Measurements from ENCODE around the gene LMX1A. TPM values are rescaled to one million over a fixed set of nuclear protein-coding genes. Genes with fewer than 3 reads are reported as not detected.

The LMX1A gene
- total RNA-seq, 1 donor from 2014 or later = 0.14 TPM

DNA sequence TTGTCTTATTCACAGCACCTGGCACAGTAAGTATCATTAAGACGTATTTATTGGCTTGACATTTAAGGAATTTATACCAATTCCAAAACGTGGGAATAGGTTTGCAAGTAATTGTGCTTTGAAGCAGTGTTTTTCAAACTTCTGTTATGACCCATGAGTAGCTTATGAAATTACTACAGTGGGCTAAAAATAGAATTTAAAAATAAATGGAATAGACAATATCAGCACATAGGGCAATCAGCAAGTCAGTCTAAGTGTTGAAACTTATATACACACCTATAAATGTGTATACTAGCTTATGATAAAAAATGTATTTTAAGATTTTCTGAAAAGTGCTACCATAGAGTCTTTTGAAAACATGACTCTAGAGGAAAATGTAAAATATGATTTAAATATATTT is 116.6 kb downstream of the LMX1A start:
- ATAC-seq (no peak), DNase-seq (ENCODE audit: missing footprints) (no peak)
- intact Hi-C loops (cut with DNase I) = no loop called here

DNA sequence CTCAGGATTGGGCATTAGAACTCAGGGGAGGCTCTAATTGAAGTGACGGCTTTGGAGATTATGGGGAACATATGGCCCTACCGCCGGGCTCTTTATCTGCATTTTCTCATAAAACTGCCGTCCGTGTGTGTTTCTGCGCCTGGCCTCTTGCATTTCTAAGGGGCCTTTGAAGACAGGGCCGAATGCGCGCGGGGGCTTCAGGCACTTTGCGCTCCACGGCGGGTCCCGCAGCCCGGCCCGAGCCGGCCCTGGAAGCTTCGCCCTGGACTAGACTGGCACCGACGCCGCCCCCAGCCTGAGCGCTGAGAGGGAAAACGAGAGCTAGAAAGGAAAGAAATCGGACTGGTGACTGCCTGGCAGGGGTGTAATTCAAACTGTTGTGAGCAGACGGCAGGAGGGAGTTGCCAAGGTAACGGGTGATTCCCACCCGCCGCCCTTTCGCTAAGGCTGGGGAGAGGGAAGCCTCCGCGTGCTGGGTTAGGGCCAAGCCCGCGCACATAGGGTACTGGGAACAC is 120.7 kb downstream of the LMX1A start:
- DNase-seq (ENCODE audit: missing footprints) = no peak
- intact Hi-C loops (cut with DNase I) = no loop called here
- no peak for ATAC-seq

DNA sequence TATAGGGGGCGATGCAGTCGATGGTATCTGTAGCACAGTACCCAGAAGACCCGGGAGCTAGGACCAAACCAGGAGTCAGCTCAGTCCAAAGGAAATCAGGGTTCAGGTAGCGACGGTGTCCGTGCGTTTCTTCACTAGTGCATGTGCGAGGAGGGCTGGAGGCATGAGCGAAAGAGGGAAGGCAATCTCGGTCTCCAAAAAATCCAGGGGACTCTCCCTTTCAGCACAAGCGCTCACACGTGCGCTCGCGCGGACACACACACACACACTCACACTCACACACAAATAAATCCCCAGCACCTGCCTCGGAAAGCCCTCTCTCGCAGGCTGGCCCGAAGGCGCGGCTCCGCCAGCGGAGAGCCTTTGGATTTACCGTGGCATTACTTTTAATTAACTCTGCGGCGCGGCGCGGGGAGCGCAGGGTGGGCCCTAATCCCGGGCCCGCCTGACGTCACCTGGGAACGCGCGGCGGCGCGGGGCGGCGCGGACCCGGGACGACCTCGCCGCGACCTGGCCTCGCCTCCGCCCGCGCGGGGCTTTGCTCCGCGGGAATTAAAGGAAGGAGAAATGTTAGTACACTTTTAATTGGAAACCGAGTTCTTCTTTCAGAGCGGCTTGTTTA is 121.2 kb downstream of the LMX1A start:
- intact Hi-C loops (cut with DNase I) = no loop called here
- ATAC-seq (peak; percentile 28), DNase-seq (ENCODE audit: missing footprints) (peak; percentile 57)

DNA sequence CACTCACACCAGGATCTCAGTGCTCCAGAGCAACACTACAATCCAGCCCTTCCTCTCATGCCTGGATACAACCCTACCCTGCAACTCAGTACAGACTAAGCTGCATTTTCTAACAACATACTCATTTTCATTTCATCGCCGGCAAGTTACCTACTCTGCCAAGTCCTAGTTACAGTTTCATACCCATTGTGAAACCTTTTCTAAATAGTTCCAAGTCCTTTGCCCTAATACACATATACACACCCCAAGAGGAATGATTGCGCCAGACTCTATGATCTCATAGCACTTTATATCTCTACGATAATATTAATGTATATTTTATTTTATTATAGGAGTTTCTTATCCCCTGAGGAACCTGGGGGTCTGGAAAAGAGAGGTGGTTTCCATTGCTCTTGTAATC is 122.4 kb downstream of the LMX1A start:
- ATAC-seq (no peak), DNase-seq (ENCODE audit: missing footprints) (no peak)
- intact Hi-C loops (cut with DNase I) = no loop called here

DNA sequence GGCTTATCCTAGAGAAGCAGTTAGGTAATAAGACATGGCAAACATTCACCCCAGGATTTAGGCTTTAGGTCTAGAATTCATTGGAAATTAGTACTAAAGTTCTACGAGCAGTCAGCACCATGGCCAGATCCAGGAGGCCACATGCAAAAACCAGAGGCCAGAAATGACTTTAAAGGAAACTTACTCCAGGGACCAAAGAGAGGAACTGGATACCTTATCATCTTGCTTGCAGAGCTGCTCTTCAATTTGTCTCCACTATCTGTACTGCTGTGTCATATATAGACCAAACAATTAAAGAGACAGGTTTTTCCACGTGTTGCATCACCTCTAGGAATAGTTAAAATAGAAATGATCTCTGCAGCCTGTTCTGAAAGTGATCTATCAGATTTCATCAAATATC is 127.8 kb downstream of the LMX1A start:
- no peak for DNase-seq (ENCODE audit: missing footprints)
- no peak for ATAC-seq
- intact Hi-C loops (cut with DNase I) = no loop called here

DNA sequence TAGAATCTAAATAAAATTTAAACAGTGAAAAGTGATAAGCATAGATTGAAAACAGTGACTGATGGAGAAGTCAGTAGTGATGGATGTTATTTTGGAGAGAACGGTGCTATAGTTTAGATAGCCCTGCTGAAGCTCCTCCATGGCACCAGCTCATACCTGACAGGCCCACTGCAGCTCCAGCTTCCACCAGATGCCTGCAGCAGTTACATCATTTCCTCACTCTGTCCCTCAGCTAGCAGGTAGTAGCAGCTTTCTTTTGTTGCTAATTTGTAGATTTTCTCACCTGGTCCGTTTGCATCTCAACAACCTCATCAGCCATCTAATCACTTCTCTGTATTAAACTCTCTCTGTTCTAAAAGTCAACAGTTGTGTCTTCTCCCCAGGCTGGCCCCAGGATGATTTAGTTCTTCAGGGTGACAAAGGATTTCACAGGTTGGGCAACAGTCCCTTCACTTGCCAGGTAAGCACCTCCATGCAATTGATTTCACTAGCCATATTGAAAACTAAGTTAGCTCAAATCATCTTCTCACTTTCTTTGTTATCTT is 128.3 kb downstream of the LMX1A start:
- intact Hi-C loops (cut with DNase I) = no loop called here
- ATAC-seq (no peak), DNase-seq (ENCODE audit: missing footprints) (no peak)

DNA sequence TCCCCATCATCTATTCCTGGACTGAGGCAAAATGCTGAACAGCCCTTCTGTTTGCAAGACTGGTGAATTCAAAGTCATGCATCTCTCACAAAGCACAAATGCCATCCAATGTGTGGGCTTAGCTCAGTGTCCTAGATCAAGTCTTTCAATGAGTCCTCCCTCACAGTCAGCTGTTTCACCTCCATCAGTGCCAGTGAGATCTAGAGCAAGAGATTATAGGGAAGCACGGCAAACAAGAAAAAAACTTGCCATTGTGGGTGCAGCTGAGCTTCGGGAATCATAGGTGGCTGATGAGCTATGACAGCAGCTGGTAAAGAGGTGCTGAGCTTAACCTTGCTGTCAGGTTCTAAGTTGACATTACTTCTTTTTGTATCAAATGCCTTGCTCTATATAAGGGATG is 130.2 kb downstream of the LMX1A start:
- DNase-seq (ENCODE audit: missing footprints) (no peak), ATAC-seq (no peak)
- intact Hi-C loops (cut with DNase I) = no loop called here

DNA sequence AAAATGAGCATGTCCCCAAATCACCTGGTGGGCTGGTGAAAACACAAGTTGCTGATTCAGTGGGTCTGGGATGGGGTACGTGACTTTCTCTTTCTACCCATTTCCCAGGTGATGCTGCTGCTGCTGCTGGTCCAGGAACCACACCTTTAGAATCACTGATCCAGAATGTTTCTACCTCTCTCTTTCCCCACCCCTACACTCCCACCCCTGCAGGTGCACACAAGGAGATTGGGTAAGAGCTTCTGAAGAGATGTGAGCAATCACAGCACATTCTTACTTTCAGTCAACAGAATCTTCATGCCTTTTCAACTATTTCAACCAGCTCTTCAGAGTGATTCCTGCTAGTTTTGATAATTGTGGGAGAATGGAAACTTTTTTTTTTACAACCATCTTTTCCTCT is 130.9 kb downstream of the LMX1A start:
- intact Hi-C loops (cut with DNase I) = no loop called here
- DNase-seq (ENCODE audit: missing footprints) (no peak), ATAC-seq (no peak)

DNA sequence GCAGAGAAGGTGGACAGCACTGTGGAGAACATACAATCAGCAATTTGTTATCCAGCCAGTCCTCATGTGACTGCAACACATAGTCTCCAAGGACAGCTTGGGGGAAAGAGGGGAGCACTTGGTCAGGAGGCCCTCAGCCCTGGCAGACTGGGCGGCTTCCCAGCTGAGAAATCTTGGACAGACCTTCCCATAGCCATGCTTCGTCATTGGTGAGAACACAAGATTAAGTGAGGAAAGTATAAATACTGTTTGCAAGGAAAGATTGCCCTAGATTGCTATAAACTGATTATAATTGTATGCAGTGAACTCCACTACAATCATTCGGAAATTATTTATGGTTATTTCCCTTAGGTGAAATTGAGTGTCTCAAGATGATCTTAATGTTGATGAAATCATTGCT is 131.5 kb downstream of the LMX1A start:
- intact Hi-C loops (cut with DNase I) = no loop called here
- DNase-seq (ENCODE audit: missing footprints) (no peak), ATAC-seq (no peak)

DNA sequence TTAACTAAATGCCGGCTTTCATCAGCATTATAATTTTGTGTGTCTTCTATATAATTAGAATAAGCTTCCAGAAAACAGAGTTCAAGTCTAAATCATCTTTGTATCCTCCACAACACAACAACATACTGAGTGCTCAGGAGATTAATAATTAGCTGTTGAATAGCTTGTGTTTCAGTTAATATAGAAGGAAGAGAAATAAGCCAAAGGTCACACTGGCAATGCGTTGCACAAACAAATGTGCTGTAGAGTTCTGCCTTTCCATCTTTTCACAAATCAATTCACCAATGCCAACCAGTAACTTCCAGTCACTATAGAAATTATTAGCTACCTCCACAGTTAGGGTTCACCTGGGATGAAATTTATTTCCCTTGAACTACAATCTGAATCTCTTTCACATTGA is 132.0 kb downstream of the LMX1A start:
- intact Hi-C loops (cut with DNase I) = no loop called here
- no peak for ATAC-seq

DNA sequence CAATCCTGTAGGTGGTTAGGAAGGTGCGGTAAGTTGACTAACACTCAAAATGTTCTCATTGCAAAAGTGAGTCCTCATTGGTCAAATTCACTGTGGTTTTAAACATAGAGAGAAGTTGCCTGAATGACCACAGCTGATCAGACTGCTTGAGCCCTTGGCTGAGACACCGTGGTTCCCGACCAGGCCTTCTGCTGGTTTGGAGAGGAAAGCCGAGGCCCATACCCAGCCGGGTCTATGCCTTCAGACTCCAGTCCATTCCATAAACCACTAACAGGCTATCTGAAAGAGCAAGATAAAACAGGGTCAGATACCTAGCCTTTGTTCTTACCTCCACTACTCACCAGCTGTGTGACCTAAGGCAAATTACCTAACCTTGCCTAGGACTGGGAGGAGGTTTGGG is 133.9 kb downstream of the LMX1A start:
- no peak for DNase-seq (ENCODE audit: missing footprints)
- ATAC-seq = no peak

More for the DNA sequence above, 132.0 kb downstream of the LMX1A start:
- DNase-seq (ENCODE audit: missing footprints) = no peak

DNA sequence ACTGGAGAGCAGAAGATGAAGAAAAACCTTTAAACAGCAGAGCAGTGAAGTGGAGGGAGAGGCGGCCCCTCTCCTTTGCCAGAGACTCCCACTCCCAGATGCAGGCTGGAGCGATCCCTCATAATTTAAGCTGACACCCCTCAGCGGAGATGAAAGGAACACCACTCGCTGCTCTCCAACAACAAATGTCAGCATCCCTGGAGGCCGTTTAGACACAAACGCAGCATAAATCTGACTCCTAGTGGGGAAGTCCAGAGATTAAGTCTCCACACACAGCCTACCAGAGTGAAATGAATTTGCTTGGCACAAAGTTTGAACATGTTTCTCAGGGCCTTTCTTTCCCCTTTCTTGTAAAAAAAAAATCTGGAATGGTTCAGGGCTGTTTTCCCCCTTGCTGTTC is 137.8 kb downstream of the LMX1A start:
- intact Hi-C loops (cut with DNase I) = no loop called here
- no peak for ATAC-seq
- no peak for DNase-seq (ENCODE audit: missing footprints)

More for the DNA sequence above, 133.9 kb downstream of the LMX1A start:
- intact Hi-C loops (cut with DNase I) = no loop called here

DNA sequence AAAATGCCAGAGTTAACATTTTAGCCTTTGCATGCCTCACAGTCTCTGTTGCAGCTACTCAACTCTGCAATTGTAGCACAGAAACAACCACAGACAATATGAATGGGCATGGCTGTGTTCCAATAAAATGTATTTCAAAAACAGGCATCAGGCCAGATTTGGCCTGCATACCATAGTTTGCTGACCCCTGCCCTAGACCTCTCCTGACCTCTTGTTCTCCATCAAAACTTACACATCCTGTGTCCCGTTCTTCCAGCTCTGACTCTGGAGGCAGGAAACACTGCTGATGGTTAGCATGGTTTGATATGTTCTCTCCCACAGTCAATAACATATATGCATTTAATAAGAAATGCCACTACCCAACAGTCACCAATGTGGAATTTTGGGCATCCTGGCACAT is 138.6 kb downstream of the LMX1A start:
- intact Hi-C loops (cut with DNase I) = no loop called here
- ATAC-seq (no peak), DNase-seq (ENCODE audit: missing footprints) (no peak)

DNA sequence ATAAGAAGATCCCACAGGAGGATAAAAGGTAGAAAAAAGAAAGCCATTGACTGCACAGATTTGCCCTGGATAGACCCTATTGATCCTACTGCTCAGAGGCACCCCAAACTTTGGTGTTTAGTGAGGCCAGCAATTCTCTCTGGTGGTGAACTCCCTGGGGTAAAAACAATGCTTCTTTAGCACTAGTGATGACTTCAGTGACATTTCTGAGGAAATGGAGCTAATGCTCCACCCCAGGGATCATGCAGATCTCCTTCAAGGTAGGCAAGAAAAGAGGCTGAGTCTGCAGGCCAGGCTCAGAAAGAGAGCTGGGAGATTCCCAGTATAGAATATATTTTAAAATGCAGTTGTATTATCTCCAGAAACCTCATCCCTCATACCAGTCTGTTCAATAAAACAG is 140.3 kb downstream of the LMX1A start:
- no peak for ATAC-seq
- DNase-seq (ENCODE audit: missing footprints) = no peak
- intact Hi-C loops (cut with DNase I) = no loop called here

DNA sequence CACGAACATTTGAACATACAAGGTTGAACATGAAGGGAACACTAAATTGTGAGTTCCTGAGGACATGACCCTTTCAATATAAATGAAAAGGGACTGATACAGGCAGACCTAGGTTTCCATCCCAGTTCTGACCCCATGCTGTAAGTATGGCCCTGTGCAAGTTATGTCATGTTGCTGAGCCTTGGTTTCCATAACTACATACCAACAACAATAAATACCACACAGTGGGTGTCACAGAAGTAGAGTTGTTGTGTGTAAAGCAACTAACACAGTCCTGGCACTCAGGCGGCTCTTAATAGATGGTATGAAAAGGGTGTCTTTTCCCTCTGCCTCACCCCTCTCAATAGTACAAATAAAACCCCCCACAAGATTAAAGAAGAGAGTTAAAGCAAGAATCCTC is 140.8 kb downstream of the LMX1A start:
- intact Hi-C loops (cut with DNase I) = no loop called here
- DNase-seq (ENCODE audit: missing footprints) (no peak), ATAC-seq (no peak)

DNA sequence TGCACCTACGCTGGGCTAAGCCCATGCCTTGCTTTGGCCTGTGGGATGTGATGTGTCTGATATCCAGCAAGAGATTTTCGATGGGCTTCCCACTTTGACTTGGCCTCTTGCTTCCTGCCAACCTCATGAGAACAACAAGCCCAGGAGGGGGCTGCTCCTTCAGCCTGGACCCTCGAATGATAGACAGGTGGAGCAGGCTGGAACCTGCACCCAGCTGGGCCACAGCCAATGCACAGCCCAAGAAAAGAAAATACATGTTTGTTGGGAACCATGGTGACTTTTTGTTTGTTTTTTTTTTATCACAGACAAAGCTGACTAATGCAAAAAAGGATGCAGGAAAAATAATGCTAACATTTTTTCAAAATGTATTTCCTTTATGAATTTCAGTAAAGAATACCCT is 144.3 kb downstream of the LMX1A start:
- intact Hi-C loops (cut with DNase I) = no loop called here
- ATAC-seq (no peak), DNase-seq (ENCODE audit: missing footprints) (no peak)

DNA sequence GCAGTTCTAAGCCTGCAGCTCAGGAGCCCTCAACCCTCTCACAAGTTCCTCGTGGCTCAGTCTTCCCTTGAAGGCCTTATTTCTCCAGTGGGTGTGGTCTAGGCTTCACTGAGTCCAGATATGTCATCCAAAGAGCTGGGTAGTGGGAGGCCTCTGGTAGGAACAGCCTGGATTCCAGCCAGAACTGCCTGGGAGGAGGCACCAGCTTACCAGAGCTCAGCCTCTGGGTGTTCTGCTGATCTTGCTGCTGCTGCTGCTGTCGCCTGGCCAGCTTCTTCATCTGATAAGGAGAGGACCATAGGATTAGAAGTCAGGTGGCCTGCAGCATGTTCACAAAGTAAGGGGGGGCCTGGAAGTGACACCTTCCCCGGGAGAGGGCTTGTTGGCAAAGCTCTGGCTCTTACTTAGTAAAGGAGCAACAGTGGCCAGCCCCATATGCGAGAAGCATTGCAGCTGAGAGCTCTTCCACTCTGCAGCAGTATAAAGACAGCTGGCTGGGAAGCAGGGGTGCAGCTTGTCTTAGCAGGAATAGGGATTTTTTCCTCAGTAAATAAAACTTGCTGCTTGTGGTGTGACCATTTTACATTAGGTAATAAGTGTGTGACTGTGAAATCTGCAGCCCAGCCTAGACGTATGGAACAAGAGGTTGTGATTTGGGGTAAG is 148.5 kb downstream of the LMX1A start:
- ATAC-seq = no peak
- intact Hi-C loops (cut with DNase I) = no loop called here
- DNase-seq (ENCODE audit: missing footprints) = peak; percentile 52

DNA sequence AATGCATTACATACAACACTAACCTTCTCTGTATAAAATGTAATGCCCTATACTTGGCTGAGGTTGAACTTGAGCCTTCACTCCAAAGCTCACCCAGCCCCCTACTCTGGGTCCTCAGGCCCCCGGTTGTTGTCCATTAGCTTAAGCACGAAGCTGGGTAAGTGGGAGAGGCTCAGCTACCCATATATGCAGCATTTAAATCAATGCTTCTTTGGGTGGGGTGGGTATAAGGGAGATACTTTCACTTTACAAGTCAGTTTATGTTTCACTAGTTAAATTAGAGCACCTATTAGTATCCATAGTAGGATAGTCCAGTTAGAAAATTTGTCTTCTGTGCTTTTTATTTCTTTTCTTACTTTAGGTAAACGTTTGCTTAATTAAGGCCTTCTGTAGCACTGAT is 151.4 kb downstream of the LMX1A start:
- intact Hi-C loops (cut with DNase I) = no loop called here
- no peak for ATAC-seq

DNA sequence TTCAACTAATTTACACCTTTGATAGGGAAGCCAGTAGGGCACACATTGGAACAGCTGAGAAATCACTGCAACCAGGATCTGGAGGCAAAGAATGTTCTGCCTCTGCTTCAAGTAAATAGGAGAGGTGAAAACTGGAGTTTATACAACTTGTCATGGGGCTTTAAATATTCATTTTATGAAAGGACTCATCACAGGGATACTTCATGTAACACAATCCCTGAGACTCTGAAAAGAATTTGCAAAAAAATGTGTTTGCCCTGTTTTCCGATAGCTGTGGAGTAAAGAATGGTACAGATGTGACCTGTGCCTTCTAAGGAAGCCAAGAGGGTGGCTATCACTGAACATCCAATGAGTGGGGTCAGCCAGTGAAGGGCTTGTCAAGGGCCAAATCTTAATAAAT is 152.0 kb downstream of the LMX1A start:
- intact Hi-C loops (cut with DNase I) = no loop called here
- DNase-seq (ENCODE audit: missing footprints) (no peak), ATAC-seq (no peak)

More for the DNA sequence above, 151.4 kb downstream of the LMX1A start:
- no peak for DNase-seq (ENCODE audit: missing footprints)

DNA sequence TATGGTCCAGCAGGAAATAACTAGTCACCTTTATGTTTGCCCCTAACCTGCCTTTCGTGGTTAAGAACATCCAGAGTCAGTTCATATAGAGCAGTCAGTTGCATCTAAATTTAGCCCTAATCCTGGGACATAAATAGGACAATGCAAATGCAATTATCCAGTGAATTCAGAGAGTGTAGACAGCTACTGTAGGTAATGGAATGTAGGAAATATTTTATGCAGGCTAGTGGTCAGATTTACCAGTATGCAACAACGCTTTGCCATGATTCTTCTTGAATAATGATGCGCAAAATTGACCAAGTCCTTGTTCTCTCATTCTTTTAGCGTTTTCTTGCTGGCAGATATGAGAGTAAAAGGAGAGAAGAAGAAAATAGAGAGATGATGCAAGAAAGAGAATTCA is 165.4 kb downstream of the LMX1A start:
- no peak for ATAC-seq
- DNase-seq (ENCODE audit: missing footprints) = no peak
- intact Hi-C loops (cut with DNase I) = no loop called here
